GM12878 (cell line): Measurements from ENCODE around the gene PATZ1.

Experiments used
- CHD1 ChIP-seq: IDR thresholded peaks from 2 replicates; pipeline ENCODE4 v1.6.1; 2012; ENCODE audit warnings: low read depth, low read length, improper control_type of control experiment
- CHD2 ChIP-seq: IDR thresholded peaks from 2 replicates; pipeline ENCODE4 v1.6.1; 2011; ENCODE audit warnings: low read depth, low read length, improper control_type of control experiment, borderline replicate concordance
- CREB1 ChIP-seq: IDR thresholded peaks from 2 replicates; pipeline ENCODE4 v1.6.1; 2012; ENCODE audit warnings: low read depth, mild to moderate bottlenecking, inconsistent platforms
- EZH2 ChIP-seq: IDR thresholded peaks from 2 replicates; pipeline ENCODE4 v1.6.1; 2012; ENCODE audit warnings: low read depth, mild to moderate bottlenecking, control low read depth, inconsistent platforms, low read length, borderline replicate concordance; ENCODE audit not compliant: control insufficient read depth
- KDM1A ChIP-seq: fragments of 200-600 bp; sonication (generic); IDR thresholded peaks from 2 replicates; pipeline ENCODE4 v1.6.1; 2016; ENCODE audit warnings: borderline replicate concordance
- MXI1 ChIP-seq: fragments of 150-350 bp; IDR thresholded peaks from 2 replicates; pipeline ENCODE4 v1.6.1; 2011; ENCODE audit warnings: low read depth, mild to moderate bottlenecking, inconsistent platforms, low read length, improper control_type of control experiment
- POLR2AphosphoS2 ChIP-seq: IDR thresholded peaks from 2 replicates; pipeline ENCODE4 v1.6.1; 2011; ENCODE audit warnings: low read depth, mild to moderate bottlenecking, low read length, improper control_type of control experiment, moderate library complexity
- POLR2AphosphoS5 ChIP-seq: IDR thresholded peaks from 2 replicates; pipeline ENCODE4 v1.6.1; 2011; ENCODE audit warnings: mild to moderate bottlenecking, low read length, inconsistent platforms
- RAD21 ChIP-seq: IDR thresholded peaks from 2 replicates; pipeline ENCODE4 v1.6.1; 2011; ENCODE audit warnings: mild to moderate bottlenecking, low read depth, low read length, moderate library complexity; ENCODE audit not compliant: insufficient read depth
- TF ChIP-seq, protein P1 (sequence below), 3 experiments: IDR thresholded peaks in 2 of 3; conservative IDR thresholded peaks in 1 of 3; 2 replicates each; pipeline ENCODE4 v1.5.1; 2011; ENCODE audit warnings: low read depth in 3 of 3, low read length in 3 of 3, mild to moderate bottlenecking in 3 of 3, control low read depth in 2 of 3, moderate library complexity in 2 of 3, inconsistent platforms in 1 of 3, mixed read lengths in 1 of 3; ENCODE audit not compliant: control insufficient read depth in 2 of 3, insufficient read depth in 1 of 3; ENCODE audit errors: extremely low read depth in 1 of 3
- TF ChIP-seq, protein P2 (sequence below): IDR thresholded peaks from 2 replicates; pipeline ENCODE4 v1.6.1; 2011; ENCODE audit warnings: low read depth, low read length, improper control_type of control experiment, borderline replicate concordance
- TF ChIP-seq, protein P3 (sequence below): fragments of 450-650 bp; IDR thresholded peaks from 2 replicates; pipeline ENCODE4 v1.6.1; 2017; ENCODE audit warnings: mild to moderate bottlenecking, moderate library complexity

DNA sequence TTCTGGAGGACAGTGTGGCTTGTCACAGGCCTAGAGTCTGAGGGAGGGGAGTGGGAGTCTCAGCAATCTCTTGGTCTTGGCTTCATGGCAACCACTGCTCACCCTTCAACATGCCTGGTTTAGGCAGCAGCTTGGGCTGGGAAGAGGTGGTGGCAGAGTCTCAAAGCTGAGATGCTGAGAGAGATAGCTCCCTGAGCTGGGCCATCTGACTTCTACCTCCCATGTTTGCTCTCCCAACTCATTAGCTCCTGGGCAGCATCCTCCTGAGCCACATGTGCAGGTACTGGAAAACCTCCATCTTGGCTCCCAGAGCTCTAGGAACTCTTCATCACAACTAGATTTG, 66.8 kb downstream of the PATZ1 start:
- TF ChIP-seq, protein P1, sequence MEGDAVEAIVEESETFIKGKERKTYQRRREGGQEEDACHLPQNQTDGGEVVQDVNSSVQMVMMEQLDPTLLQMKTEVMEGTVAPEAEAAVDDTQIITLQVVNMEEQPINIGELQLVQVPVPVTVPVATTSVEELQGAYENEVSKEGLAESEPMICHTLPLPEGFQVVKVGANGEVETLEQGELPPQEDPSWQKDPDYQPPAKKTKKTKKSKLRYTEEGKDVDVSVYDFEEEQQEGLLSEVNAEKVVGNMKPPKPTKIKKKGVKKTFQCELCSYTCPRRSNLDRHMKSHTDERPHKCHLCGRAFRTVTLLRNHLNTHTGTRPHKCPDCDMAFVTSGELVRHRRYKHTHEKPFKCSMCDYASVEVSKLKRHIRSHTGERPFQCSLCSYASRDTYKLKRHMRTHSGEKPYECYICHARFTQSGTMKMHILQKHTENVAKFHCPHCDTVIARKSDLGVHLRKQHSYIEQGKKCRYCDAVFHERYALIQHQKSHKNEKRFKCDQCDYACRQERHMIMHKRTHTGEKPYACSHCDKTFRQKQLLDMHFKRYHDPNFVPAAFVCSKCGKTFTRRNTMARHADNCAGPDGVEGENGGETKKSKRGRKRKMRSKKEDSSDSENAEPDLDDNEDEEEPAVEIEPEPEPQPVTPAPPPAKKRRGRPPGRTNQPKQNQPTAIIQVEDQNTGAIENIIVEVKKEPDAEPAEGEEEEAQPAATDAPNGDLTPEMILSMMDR (IDR thresholded peaks at IDR 0.05 in 2 of 3, conservative IDR thresholded peaks at IDR 0.05 in 1 of 3; ENCODE audit: control insufficient read depth in 2 of 3, extremely low read depth in 1 of 3, insufficient read depth in 1 of 3, low read depth in 3 of 3, low read length in 3 of 3) = no peak
- TF ChIP-seq KDM1A (no peak), EZH2 (no peak), CREB1 (no peak), POLR2AphosphoS5 (no peak), CHD2 (no peak), MXI1 (no peak), CHD1 (no peak), POLR2AphosphoS2 (no peak), RAD21 (no peak)
- TF ChIP-seq, protein P2, sequence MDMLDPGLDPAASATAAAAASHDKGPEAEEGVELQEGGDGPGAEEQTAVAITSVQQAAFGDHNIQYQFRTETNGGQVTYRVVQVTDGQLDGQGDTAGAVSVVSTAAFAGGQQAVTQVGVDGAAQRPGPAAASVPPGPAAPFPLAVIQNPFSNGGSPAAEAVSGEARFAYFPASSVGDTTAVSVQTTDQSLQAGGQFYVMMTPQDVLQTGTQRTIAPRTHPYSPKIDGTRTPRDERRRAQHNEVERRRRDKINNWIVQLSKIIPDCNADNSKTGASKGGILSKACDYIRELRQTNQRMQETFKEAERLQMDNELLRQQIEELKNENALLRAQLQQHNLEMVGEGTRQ = no peak
- TF ChIP-seq, protein P3, sequence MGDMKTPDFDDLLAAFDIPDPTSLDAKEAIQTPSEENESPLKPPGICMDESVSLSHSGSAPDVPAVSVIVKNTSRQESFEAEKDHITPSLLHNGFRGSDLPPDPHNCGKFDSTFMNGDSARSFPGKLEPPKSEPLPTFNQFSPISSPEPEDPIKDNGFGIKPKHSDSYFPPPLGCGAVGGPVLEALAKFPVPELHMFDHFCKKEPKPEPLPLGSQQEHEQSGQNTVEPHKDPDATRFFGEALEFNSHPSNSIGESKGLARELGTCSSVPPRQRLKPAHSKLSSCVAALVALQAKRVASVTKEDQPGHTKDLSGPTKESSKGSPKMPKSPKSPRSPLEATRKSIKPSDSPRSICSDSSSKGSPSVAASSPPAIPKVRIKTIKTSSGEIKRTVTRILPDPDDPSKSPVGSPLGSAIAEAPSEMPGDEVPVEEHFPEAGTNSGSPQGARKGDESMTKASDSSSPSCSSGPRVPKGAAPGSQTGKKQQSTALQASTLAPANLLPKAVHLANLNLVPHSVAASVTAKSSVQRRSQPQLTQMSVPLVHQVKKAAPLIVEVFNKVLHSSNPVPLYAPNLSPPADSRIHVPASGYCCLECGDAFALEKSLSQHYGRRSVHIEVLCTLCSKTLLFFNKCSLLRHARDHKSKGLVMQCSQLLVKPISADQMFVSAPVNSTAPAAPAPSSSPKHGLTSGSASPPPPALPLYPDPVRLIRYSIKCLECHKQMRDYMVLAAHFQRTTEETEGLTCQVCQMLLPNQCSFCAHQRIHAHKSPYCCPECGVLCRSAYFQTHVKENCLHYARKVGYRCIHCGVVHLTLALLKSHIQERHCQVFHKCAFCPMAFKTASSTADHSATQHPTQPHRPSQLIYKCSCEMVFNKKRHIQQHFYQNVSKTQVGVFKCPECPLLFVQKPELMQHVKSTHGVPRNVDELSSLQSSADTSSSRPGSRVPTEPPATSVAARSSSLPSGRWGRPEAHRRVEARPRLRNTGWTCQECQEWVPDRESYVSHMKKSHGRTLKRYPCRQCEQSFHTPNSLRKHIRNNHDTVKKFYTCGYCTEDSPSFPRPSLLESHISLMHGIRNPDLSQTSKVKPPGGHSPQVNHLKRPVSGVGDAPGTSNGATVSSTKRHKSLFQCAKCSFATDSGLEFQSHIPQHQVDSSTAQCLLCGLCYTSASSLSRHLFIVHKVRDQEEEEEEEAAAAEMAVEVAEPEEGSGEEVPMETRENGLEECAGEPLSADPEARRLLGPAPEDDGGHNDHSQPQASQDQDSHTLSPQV = no peak
